ENCODE results near the gene TMEM184A.

TMEM184A gene

DNA sequence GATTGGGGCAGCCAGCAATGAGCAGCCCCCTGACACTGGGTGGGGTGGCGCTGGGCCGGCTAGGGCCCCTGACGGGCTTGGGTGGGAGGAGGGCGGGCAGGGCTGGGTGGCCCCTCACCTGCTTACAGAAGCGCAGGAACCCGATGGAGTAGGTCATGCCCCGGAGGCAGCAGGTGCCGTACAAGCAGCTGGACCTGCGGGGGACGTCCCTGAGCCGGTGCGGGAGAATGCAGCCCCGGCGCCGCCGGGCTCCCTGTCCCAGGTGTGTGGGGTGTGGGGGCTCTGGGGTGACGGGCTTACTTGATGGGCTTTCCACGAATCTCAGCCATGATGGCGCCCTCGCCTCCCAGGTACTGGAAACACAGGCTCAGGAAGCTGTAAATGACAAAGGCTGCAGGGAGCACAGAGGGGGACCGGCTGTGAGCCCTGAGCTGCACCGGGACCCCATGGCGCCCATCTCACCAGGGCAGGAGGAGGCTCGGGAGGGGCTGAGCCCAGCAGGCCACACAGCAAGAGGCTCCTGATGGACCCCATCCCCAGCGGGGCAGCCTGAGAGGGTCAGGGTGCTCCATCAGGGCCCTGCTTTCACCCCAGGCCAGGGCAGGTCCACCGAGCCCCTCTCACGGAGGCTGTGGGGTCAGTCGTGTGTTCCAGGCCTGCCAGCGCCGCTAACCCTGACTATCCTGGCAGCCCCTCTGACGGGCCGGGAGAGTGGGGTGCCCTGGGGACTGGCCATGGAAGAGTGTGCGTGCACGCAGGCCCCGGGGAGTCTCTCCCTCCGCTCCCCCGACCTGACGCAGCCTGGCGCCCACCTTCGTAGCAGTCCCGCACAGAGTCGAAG lies 5.8 kb downstream of the TMEM184A start:
- DNase-seq (ENCODE audit: low spot score) = no peak

DNA sequence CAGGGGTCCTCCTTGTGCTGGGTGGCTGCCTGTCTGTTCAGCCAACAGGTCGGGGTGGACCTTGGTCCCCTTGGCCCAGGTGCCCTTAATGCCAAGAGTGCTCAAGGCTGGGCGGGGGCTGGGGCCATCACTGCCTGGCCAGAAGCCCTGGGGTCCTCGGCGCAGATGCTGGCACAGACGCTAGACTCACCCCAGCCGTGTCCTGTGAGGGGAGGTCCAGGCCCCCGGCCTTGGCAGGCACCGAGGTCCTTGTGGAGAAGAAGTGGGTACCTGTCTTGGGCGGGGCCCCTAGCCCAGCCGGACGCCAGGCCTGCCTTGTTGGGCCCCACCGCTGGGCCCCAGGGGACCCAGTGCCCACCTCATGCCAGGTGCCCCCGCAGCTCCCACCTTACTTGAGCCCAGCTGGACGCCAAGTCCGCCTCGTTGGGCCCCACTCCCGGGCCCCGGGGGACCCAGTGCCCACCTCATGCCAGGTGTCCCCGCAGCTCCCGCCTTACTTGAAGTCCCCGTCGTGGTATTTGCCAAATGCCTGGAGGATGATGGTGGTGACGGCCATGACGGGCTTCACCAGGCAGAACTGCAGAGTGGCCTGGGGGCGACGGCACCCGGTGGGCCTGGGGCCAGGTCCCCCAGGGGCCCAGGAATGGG lies 6.5 kb downstream of the TMEM184A start:
- DNase-seq (ENCODE audit: low spot score) = no peak

GRCh38 chr7:1548944-1549343 lies 7.1 kb downstream of the TMEM184A start:
- DNase-seq (ENCODE audit: low spot score) = no peak

DNA sequence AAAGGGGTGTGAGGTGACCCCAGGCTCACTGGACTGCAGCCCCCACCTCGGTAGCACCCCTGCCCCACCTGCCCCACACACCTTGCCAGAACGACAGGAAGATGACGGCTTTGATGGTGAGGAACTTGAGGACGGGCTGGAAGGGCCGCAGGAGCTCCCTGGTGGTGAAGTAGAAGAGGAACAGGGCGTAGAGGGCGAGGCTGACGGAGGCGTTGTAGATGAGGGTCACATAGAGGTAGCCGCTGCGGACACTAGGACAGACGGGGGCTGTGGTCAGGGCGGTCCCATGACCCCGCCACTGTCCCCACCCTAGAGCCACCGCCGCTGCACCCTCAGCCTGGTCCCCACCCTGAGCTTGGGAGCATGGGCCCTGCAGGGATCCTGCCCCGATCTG lies 7.6 kb downstream of the TMEM184A start:
- no peak for DNase-seq (ENCODE audit: low spot score)

DNA sequence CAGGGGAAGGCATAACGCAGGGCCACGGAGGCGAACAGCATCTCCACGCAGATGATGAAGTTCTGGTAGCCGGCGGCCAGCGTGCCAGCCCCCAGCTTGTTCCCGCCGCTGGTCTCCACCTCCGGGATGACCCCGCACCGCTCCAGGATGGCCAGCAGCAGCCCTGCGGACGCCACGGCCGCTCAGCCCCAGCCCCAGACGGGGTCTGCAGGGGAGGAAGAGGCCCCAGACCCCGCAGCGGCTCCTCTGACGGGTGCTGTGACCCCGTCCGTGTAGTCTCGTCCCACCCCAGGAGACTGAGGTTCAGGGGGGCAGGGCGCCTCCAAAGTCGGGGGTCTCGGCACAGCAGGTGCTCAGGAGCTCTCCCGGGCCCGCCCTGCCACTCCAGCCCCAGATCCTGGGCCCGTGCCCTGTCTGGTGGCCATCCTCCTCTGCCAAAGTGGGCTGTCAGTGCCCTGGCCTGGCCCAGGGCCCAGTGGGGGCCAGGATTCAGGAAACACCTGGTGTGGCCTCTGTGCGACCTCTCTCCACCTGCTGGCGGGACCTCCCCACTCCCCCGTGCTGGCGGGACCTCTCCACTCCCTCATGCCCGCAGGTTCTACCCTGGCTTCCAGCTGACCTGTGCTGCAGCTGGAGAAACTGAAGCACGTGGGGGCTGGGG lies 8.1 kb downstream of the TMEM184A start:
- DNase-seq (ENCODE audit: low spot score) = no peak

DNA sequence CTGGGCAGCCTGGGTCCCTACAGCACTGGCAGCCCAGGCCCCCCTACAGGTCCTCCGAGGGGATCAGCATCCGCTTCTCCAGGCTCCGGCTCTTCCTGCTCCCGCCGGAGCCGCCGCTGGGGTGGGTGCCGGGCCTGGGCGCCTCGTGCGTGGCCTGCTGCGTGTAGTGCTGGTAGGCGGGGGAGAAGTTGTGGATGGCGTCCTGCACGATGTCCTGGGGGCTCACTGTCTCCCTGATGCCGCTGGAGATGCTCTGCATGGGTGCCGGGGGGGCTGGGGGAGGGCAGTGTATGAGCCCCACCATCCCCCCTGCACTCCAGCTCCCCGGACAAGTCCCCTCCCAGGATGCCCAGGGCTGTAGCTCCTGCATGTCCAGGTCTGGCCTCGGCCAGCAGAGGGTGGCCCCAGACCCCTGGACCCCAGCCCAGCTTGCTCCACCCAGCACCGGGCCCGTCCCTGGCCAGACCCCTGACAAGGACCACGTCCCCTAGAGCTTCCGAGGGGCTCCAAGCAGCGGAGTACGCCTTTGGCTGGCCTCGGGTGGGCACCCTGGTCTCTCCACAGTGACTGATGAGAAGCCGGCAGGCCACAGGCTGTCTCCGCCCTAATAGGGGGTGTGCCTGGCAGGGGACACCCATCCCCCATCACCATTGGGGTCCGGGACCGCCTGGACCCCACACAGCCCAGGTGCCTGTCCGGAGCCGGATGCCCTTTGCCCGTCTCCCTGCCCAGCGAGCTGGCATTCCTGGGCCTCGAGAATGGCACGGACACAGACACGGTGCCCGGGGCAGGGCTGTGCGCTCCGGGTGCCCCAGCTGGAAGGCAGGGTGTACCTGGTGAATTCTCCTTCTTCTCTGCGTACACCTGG lies 8.9 kb downstream of the TMEM184A start:
- DNase-seq (ENCODE audit: low spot score) = no peak

GRCh38 chr7:1546274-1546908 lies 9.6 kb downstream of the TMEM184A start:
- no peak for DNase-seq (ENCODE audit: low spot score)

DNA sequence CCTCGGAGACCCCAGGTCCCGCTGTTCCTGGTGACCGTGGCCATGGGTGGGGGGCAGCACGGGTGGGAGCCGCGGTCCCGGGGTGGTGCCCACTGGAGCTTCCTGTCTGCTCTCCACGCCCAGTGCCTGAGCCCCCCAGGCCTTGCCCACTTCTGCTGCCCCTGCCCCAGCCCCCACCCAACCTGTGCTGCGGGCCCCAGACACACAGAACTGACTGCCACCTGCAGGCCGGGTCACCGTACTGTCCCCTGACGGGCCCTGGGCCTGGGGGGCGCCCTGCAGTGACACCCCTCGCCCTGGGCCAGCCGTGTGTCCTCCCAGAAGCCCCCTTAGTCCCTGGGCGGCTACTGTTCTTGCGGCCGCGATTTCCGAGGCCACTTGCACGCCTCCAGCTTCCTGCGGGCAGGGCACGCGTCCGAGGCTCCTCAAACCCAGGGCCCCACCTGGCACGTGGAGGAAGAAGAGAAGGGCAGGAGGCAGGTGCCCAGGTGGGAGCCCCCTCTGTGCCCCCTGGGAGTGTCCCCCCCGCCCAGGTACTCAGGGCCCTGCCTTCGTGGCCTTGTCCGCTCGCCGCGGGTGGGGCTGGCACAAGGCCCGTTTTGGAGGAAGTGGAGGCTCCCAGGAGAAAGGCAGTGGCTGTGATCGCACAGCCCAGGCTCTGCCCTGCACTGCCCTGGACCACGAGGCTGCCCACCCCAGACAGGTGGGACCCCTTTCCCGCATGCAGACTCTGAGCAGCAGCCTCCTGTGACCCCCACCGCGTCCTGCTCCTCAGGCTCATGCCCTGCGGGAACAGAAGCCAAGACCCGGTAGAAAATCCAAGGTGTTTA lies 10.4 kb downstream of the TMEM184A start:
- DNase-seq (ENCODE audit: low spot score) = no peak

GRCh38 chr7:1544896-1545416 lies 11.0 kb downstream of the TMEM184A start:
- DNase-seq (ENCODE audit: low spot score) = no peak

- no peak for DNase-seq (ENCODE audit: low spot score)
These were observed 11.7 kb downstream of the TMEM184A start for GRCh38 chr7:1544178-1544895.

DNA sequence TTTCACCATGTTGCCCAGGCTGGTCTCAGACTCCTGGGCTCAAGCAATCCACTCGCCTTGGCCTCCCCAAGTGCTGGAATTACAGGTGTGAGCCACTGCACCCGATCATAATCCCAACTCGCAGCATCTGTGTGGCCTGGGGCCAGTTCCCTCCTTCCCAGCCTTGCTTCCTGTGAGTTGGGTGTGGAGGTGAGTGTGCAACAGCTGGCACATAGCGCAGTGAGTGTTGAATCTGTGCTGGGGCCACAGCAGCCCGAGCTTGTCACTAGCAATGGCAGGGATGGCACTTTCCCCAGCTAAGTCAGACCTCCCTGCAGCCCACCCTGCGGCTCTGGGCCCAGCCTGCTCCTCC lies 12.2 kb downstream of the TMEM184A start:
- no peak for DNase-seq (ENCODE audit: low spot score)

GRCh38 chr7:1542841-1543747 lies 12.9 kb downstream of the TMEM184A start:
- DNase-seq (ENCODE audit: low spot score) = no peak

GRCh38 chr7:1542329-1542728 lies 13.7 kb downstream of the TMEM184A start:
- no peak for DNase-seq (ENCODE audit: low spot score)

DNA sequence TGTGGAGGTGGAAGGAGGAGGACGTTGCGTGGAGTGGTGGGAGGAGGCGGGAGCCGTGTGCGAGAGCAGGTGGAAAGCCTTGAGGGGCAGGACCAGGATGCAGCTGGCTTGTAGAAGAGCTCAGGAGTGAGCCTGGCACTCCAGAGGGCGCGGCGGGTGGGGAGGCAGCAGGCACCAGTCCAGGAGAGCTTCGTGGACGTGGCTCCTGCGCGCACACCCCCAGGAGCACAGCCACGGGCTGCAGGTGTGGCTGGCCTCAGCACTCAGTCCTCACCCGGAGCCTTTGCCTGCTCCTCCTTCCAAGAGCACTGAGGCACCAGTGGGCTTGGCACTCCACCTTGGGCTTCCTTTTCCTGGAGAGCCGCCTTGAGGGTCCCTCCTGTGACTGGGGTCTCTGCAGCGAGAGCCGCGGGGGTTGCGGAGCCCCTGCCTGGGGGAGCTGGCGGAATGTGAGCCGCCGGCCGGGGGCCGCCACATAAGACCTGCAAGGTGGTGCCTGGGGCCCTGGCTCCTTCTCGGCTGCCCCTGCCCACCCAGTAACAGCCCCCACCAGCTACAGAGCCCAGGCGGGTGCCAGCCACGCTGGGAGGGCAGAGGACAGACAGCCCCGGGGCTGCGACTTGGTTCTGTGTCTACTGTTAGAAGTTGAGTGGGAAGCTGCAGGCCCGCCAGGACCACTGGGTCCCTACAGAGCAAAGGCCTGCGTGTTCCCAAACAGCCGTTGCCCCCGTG lies 14.4 kb downstream of the TMEM184A start:
- no peak for DNase-seq (ENCODE audit: low spot score)

DNA sequence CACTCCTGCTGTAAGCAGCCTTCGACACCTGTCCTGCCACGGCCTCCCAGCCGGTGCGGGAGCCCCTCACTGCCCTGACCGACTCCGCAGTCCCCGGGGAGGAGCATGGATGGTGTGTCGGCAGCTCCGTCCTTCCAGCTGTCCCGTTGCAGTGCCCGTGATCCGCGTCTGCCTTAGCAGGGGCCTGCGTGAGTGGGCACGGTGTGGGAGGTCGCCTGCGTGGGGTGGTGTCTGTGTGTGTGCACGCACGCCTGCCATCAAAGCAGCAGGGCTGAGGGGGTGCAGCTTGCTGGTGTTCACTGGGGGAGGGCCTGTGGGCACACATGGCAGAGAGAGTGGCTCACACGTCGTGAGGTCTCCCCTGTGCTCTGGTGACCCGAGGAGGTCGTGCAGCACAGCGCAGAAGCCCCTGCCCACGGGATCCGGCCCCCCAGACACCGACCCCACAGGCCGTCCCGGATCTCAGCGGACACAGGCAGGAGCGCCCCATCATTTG lies 15.2 kb downstream of the TMEM184A start:
- no peak for DNase-seq (ENCODE audit: low spot score)

GRCh38 chr7:1539882-1540775 lies 15.9 kb downstream of the TMEM184A start:
- no peak for DNase-seq (ENCODE audit: low spot score)
